Measurements from ENCODE around the gene CCDC107. TPM values are rescaled to one million over a fixed set of nuclear protein-coding genes. Genes with fewer than 3 reads are reported as not detected.

The CCDC107 gene
- total RNA-seq, 1 experiment from 2014 or later, result 19.9 TPM

- DNase-seq (ENCODE audit: low spot score), result no peak
These were observed 24.6 kb downstream of the CCDC107 start for GRCh38 chr9:35682520-35683315.

- DNase-seq (ENCODE audit: low spot score), result no peak
These were observed 25.2 kb downstream of the CCDC107 start for GRCh38 chr9:35683323-35683722.

GRCh38 chr9:35684921-35685320 is 26.8 kb downstream of the CCDC107 start:
- DNase-seq (ENCODE audit: low spot score), result no peak

- DNase-seq (ENCODE audit: low spot score), result no peak
These were observed 27.4 kb downstream of the CCDC107 start for GRCh38 chr9:35685506-35685905.

GRCh38 chr9:35686222-35687203 is 28.4 kb downstream of the CCDC107 start:
- no peak for DNase-seq (ENCODE audit: low spot score)

GRCh38 chr9:35687306-35687705 is 29.2 kb downstream of the CCDC107 start:
- DNase-seq (ENCODE audit: low spot score), result no peak

- no peak for DNase-seq (ENCODE audit: low spot score)
These were observed 30.0 kb downstream of the CCDC107 start for GRCh38 chr9:35687972-35688557.

GRCh38 chr9:35688558-35689541 is 30.8 kb downstream of the CCDC107 start:
- peak; percentile 59 for DNase-seq (ENCODE audit: low spot score)

- DNase-seq (ENCODE audit: low spot score), result no peak
These were observed 31.6 kb downstream of the CCDC107 start, which contains the start of gene TPM2 for GRCh38 chr9:35689542-35690293. TSS of gene TPM2 (minus strand) at chr9:35689925. CDS start at chr9:35689817, 108 bp downstream.

GRCh38 chr9:35690294-35690613 is 32.2 kb downstream of the CCDC107 start:
- DNase-seq (ENCODE audit: low spot score), result no peak

- DNase-seq (ENCODE audit: low spot score), result no peak
These were observed 32.7 kb downstream of the CCDC107 start for GRCh38 chr9:35690614-35691333.

- no peak for DNase-seq (ENCODE audit: low spot score)
These were observed 33.2 kb downstream of the CCDC107 start for GRCh38 chr9:35691334-35691650.

GRCh38 chr9:35691757-35692301 is 33.7 kb downstream of the CCDC107 start:
- DNase-seq (ENCODE audit: low spot score), result no peak

- no peak for DNase-seq (ENCODE audit: low spot score)
These were observed 37.9 kb downstream of the CCDC107 start for GRCh38 chr9:35695943-35696401.

GRCh38 chr9:35696520-35697215 is 38.6 kb downstream of the CCDC107 start:
- DNase-seq (ENCODE audit: low spot score), result peak; percentile 75

GRCh38 chr9:35697486-35697885 is 39.4 kb downstream of the CCDC107 start:
- no peak for DNase-seq (ENCODE audit: low spot score)

- no peak for DNase-seq (ENCODE audit: low spot score)
These were observed 40.1 kb downstream of the CCDC107 start for GRCh38 chr9:35698231-35698630.

- no peak for DNase-seq (ENCODE audit: low spot score)
These were observed 41.9 kb downstream of the CCDC107 start for GRCh38 chr9:35700031-35700430.

- no peak for DNase-seq (ENCODE audit: low spot score)
These were observed 42.9 kb downstream of the CCDC107 start for GRCh38 chr9:35700942-35701341.
